MM.1S (cell line): ENCODE results near the gene GUCD1.

Experiments used
- EZH2 ChIP-seq: fragments of 300-600 bp; sonication (generic); optimal IDR thresholded peaks from 2 replicates; pipeline ENCODE3; 2017; ENCODE audit warnings: low read depth, mild to moderate bottlenecking, antibody characterized with exemption, low read length, mixed read lengths
- EZH2phosphoT487 ChIP-seq: fragments of 300-600 bp; sonication (generic); IDR thresholded peaks from 2 replicates; pipeline ENCODE4 v1.6.1; 2018; ENCODE audit warnings: antibody characterized with exemption, low read length
- TF ChIP-seq, protein P1 (sequence below): fragments of 300-600 bp; sonication (generic); IDR thresholded peaks from 2 replicates; pipeline ENCODE4 v1.5.1; 2016; ENCODE audit warnings: antibody characterized with exemption, low read length, mixed read lengths

DNA sequence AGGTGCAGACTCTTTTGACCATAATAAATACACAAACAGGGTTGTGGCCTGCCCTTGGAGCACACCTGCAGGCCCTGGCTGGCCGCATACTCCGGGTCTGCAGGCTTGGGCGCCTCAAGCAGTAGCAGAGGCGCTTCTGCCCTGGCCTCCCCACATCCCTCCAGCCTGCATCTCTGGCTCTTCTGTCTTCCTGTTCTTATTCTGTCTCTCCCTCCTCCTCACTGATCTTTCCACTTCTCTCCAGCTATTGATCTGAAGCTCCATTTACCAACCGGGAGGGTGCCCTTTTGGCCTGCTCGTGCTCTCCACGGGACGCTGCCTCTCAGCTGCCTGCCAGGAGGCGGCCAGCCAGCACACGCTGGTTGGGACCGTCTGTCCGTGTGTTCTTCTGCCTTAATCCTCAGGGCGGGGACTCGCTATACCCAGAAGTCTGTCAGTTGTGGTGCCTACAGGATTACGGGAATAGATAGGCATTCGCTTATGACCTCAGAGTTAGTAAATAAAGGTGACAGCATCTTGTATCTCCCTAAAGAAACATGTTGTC lies 54.6 kb downstream of the GUCD1 start:
- no peak for TF ChIP-seq EZH2phosphoT487
- TF ChIP-seq, protein P1, sequence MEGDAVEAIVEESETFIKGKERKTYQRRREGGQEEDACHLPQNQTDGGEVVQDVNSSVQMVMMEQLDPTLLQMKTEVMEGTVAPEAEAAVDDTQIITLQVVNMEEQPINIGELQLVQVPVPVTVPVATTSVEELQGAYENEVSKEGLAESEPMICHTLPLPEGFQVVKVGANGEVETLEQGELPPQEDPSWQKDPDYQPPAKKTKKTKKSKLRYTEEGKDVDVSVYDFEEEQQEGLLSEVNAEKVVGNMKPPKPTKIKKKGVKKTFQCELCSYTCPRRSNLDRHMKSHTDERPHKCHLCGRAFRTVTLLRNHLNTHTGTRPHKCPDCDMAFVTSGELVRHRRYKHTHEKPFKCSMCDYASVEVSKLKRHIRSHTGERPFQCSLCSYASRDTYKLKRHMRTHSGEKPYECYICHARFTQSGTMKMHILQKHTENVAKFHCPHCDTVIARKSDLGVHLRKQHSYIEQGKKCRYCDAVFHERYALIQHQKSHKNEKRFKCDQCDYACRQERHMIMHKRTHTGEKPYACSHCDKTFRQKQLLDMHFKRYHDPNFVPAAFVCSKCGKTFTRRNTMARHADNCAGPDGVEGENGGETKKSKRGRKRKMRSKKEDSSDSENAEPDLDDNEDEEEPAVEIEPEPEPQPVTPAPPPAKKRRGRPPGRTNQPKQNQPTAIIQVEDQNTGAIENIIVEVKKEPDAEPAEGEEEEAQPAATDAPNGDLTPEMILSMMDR, result no peak
- TF ChIP-seq EZH2, result no peak
